Ishikawa (cell line): Measurements from ENCODE around the gene HMGN3.

ENCODE experiments used
- CEBPB ChIP-seq: IDR thresholded peaks from 2 replicates; pipeline ENCODE4 v1.6.1; 2012
- EGR1 ChIP-seq: IDR thresholded peaks from 2 replicates; pipeline ENCODE4 v1.6.1; 2012
- EP300 ChIP-seq: IDR thresholded peaks from 2 replicates; pipeline ENCODE4 v1.6.1; 2012; ENCODE audit warnings: borderline replicate concordance
- FOXM1 ChIP-seq: IDR thresholded peaks from 2 replicates; pipeline ENCODE4 v1.6.1; 2012; ENCODE audit warnings: low read depth, borderline replicate concordance
- RAD21 ChIP-seq: IDR thresholded peaks from 2 replicates; pipeline ENCODE4 v1.6.1; 2012; ENCODE audit warnings: low read depth
- REST ChIP-seq: IDR thresholded peaks from 2 replicates; pipeline ENCODE4 v1.6.1; 2012; ENCODE audit warnings: low read depth, mild to moderate bottlenecking
- TAF1 ChIP-seq: IDR thresholded peaks from 2 replicates; pipeline ENCODE4 v1.6.1; 2012; ENCODE audit warnings: low read depth, mild to moderate bottlenecking
- TCF12 ChIP-seq: IDR thresholded peaks from 2 replicates; pipeline ENCODE4 v1.6.1; 2012; ENCODE audit warnings: low read depth
- TEAD4 ChIP-seq: IDR thresholded peaks from 2 replicates; pipeline ENCODE4 v1.6.1; 2012
- YY1 ChIP-seq: IDR thresholded peaks from 2 replicates; pipeline ENCODE4 v1.6.1; 2012; ENCODE audit warnings: low read depth
- ZBTB7A ChIP-seq: IDR thresholded peaks from 2 replicates; pipeline ENCODE4 v1.6.1; 2012; ENCODE audit warnings: low read depth
- TF ChIP-seq, protein P1 (sequence below): IDR thresholded peaks from 2 replicates; pipeline ENCODE4 v1.6.1; 2012
- TF ChIP-seq, protein P2 (sequence below): IDR thresholded peaks from 2 replicates; pipeline ENCODE4 v1.6.1; 2012

- TF ChIP-seq REST: no peak
- TF ChIP-seq, protein P1, sequence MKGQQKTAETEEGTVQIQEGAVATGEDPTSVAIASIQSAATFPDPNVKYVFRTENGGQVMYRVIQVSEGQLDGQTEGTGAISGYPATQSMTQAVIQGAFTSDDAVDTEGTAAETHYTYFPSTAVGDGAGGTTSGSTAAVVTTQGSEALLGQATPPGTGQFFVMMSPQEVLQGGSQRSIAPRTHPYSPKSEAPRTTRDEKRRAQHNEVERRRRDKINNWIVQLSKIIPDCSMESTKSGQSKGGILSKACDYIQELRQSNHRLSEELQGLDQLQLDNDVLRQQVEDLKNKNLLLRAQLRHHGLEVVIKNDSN: no peak
- no peak for TF ChIP-seq TAF1
- TF ChIP-seq, protein P2, sequence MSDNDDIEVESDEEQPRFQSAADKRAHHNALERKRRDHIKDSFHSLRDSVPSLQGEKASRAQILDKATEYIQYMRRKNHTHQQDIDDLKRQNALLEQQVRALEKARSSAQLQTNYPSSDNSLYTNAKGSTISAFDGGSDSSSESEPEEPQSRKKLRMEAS: no peak
- TF ChIP-seq FOXM1: no peak
- no peak for TF ChIP-seq TCF12
- no peak for TF ChIP-seq EP300
- no peak for TF ChIP-seq EGR1
- no peak for TF ChIP-seq TEAD4
- no peak for TF ChIP-seq YY1
- TF ChIP-seq CEBPB: no peak
- no peak for TF ChIP-seq RAD21
- no peak for TF ChIP-seq ZBTB7A
Measured at GRCh38 chr6:79167931-79168694, 66.4 kb downstream of the HMGN3 start.
